ENCODE measurements around the gene ASIC2.

Gene ASIC2

DNA sequence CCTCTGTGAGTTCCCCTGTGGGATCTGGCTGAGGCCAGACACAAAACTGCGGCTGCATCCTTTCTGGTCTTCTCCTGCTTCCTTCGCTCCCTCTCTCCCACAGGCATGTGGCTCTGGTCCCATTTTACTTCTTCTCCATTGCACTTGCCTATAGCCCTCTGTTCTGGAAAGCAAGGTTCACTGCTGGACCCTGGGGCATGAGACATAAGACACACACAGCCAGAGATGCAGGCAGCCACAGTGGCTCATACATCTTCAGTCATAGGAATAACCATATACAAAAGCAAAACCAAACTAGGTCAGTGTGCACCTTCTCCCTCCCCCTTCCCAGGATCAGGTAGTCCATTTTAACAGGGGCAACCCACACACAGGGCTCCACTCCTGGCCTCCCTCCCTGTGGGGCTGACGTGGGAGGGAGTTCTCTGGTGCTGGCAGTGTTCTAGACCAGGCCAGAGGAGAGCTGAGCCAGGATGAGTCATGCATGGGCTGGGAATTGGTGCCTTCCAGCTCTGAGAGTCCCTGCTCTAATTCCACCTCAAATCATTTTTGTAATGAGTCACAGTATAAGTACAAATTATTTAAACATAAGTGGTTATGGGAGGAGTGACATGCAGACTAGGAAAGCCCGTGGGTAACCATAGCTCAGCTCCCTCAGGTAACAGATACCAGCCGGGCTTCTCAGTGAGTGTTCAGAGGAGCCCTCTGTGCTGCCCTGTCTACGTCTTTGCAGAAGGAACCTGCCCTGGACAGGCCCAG lies 58.0 kb downstream of the ASIC2 start:
- no peak overlapping the region for H3K27ac ChIP-seq
- no peak overlapping the region for H3K4me3 ChIP-seq
- no peak for TF ChIP-seq Cebpa-rat (IDR thresholded peaks at IDR 0.05)
- peaks cover under 1% of the 10 kb centered on the region; the same call in 1 of the 2 replicates for H4K20me1 ChIP-seq
- H3K36me3 ChIP-seq = peaks cover 6% of the 10 kb centered on the region; the same call in 1 of the 2 replicates
- no peaks in the 10 kb centered on the region for H3K9me3 ChIP-seq
- H3K27me3 ChIP-seq = no peaks in the 10 kb centered on the region
- no peak overlapping the region for H3K9ac ChIP-seq
- H3K4me2 ChIP-seq = no peak overlapping the region
- peaks cover 8% of the 10 kb centered on the region for H3K4me1 ChIP-seq

- no peak overlapping the region for H3K4me2 ChIP-seq
- H3K36me3 ChIP-seq = peaks cover 6% of the 10 kb centered on the region; the same call in 1 of the 2 replicates
- TF ChIP-seq Cebpa-rat (IDR thresholded peaks at IDR 0.05) = no peak
- H3K27me3 ChIP-seq = no peaks in the 10 kb centered on the region
- peaks cover 8% of the 10 kb centered on the region for H3K4me1 ChIP-seq
- H3K4me3 ChIP-seq = no peak overlapping the region
- H4K20me1 ChIP-seq = no peaks in the 10 kb centered on the region
- no peak overlapping the region for H3K9ac ChIP-seq
- H3K27ac ChIP-seq = no peak overlapping the region
- H3K9me3 ChIP-seq = no peaks in the 10 kb centered on the region
Measured at GRCh38 chr17:33234233-33234632, 58.9 kb downstream of the ASIC2 start.

DNA sequence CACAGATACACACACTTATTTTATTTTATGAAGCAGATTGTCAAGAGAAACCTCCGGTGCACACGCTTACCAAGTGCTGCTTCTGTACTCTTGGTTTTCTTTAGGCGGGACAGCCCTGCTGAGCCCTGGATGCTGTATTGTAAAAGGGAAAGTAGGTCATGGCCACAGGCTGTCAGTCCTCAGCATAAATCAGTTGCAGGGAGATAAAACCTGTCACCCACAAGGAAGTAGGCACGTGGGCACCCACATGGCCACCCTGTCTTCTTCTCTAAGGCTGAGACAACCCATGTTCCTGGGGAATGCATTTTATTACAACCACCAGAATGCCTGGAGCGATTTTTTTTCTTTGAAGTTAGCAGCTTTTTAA lies 59.3 kb downstream of the ASIC2 start:
- no peak overlapping the region for H3K4me2 ChIP-seq
- H3K4me3 ChIP-seq = no peak overlapping the region
- H3K27me3 ChIP-seq = no peaks in the 10 kb centered on the region
- H3K4me1 ChIP-seq = peaks cover 8% of the 10 kb centered on the region
- no peaks in the 10 kb centered on the region for H3K9me3 ChIP-seq
- H4K20me1 ChIP-seq = no peaks in the 10 kb centered on the region
- no peak for TF ChIP-seq Cebpa-rat (IDR thresholded peaks at IDR 0.05)
- peaks cover 6% of the 10 kb centered on the region; the same call in 1 of the 2 replicates for H3K36me3 ChIP-seq
- H3K9ac ChIP-seq = no peak overlapping the region
- H3K27ac ChIP-seq = no peak overlapping the region

- no peak overlapping the region for H3K4me2 ChIP-seq
- H3K4me3 ChIP-seq = no peak overlapping the region
- H3K4me1 ChIP-seq = peaks cover 8% of the 10 kb centered on the region
- no peaks in the 10 kb centered on the region for H3K9me3 ChIP-seq
- no peaks in the 10 kb centered on the region for H4K20me1 ChIP-seq
- no peak for TF ChIP-seq Cebpa-rat (IDR thresholded peaks at IDR 0.05)
- H3K9ac ChIP-seq = no peak overlapping the region
- no peaks in the 10 kb centered on the region for H3K27me3 ChIP-seq
- H3K36me3 ChIP-seq = no peaks in the 10 kb centered on the region
- H3K27ac ChIP-seq = no peak overlapping the region
Measured at GRCh38 chr17:33229499-33229898, 63.6 kb downstream of the ASIC2 start.

DNA sequence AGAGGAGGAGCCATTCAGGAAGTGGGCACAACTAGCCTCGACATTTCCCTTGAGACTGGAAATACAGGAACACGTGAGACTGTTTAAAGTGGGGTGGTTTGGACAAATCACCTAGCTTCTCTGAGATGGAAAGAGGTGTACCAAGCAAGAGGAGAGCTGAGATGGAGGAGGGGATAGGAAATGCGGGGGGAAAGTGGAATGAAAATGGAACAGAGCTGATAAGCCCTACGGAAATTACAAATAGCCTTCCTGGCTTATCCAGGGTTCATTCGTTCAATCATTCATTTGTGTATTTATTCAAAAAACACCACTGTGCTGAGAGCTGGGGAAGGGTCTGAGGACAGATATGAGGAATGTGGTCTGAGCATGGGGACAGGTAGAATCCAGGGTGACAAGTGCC lies 64.1 kb downstream of the ASIC2 start:
- Histone ChIP-seq H3K4me1 (peaks cover 3% of the 10 kb centered on the region), H4K20me1 (no peaks in the 10 kb centered on the region), H3K27me3 (no peaks in the 10 kb centered on the region), H3K27ac (no peak overlapping the region), H3K4me2 (no peak overlapping the region), H3K9ac (no peak overlapping the region), H3K36me3 (no peaks in the 10 kb centered on the region), H3K9me3 (no peaks in the 10 kb centered on the region), H3K4me3 (no peak overlapping the region)
- TF ChIP-seq Cebpa-rat (IDR thresholded peaks at IDR 0.05) = no peak

GRCh38 chr17:33228548-33228947 lies 64.5 kb downstream of the ASIC2 start:
- no peaks in the 10 kb centered on the region for H4K20me1 ChIP-seq
- H3K9me3 ChIP-seq = no peaks in the 10 kb centered on the region
- TF ChIP-seq Cebpa-rat (IDR thresholded peaks at IDR 0.05) = no peak
- H3K4me3 ChIP-seq = no peak overlapping the region
- H3K4me2 ChIP-seq = no peak overlapping the region
- no peak overlapping the region for H3K9ac ChIP-seq
- H3K27me3 ChIP-seq = no peaks in the 10 kb centered on the region
- H3K27ac ChIP-seq = no peak overlapping the region
- H3K36me3 ChIP-seq = no peaks in the 10 kb centered on the region
- H3K4me1 ChIP-seq = no peaks in the 10 kb centered on the region

DNA sequence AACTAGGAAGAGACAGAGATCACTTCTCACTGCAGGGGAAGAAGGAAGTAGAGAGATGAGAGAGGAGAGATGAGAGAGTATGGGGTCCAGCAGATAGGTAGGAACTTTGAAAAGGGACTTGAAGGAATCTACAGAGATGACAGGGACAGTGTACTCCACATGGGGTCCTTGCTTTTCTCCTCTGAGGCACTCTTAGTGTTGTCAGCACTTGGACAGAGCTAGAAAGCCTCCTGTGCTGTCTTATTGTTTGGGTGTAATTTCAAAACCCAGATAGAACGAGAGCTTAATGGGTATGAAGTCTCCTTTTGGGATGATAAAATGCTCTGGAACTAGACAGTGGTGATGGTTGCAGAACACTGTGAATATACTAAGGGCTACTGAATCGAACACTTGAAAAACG lies 65.2 kb downstream of the ASIC2 start:
- Histone ChIP-seq H3K9me3 (no peaks in the 10 kb centered on the region), H3K27me3 (no peaks in the 10 kb centered on the region), H3K4me3 (no peak overlapping the region), H3K4me1 (no peaks in the 10 kb centered on the region), H4K20me1 (no peaks in the 10 kb centered on the region), H3K9ac (no peak overlapping the region), H3K27ac (no peak overlapping the region), H3K4me2 (no peak overlapping the region), H3K36me3 (no peaks in the 10 kb centered on the region)
- TF ChIP-seq Cebpa-rat (IDR thresholded peaks at IDR 0.05) = no peak

- no peak overlapping the region for H3K4me3 ChIP-seq
- no peaks in the 10 kb centered on the region for H3K4me1 ChIP-seq
- H3K9ac ChIP-seq = no peak overlapping the region
- no peak overlapping the region for H3K27ac ChIP-seq
- TF ChIP-seq Cebpa-rat (IDR thresholded peaks at IDR 0.05) = no peak
- no peak overlapping the region for H3K4me2 ChIP-seq
- no peaks in the 10 kb centered on the region for H3K9me3 ChIP-seq
- H4K20me1 ChIP-seq = no peaks in the 10 kb centered on the region
- H3K36me3 ChIP-seq = no peaks in the 10 kb centered on the region
- no peaks in the 10 kb centered on the region for H3K27me3 ChIP-seq
Measured at GRCh38 chr17:33225994-33226393, 67.1 kb downstream of the ASIC2 start.

DNA sequence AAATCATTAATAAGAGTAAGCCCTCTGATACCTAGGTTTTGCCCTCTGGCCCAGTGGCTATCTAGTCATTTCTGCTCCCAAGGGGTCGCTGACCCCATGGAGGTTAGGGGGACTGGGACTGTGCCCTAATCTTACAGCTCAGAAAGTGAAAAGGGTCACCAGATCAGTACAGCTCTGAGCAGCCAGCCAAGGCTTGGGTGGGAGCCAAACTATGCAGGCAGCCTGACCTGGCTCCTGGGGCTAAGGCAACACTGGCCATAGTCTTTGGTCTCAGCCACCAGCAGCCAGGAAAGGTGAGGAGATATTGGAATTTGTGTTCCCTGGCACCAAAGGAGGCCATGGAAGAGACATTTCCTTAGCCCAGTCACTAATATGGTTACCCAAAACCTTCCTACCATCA lies 67.6 kb downstream of the ASIC2 start:
- no peak for TF ChIP-seq Cebpa-rat (IDR thresholded peaks at IDR 0.05)
- no peak overlapping the region for H3K4me2 ChIP-seq
- H3K9me3 ChIP-seq = no peaks in the 10 kb centered on the region
- no peaks in the 10 kb centered on the region for H3K27me3 ChIP-seq
- no peaks in the 10 kb centered on the region for H3K36me3 ChIP-seq
- H3K4me3 ChIP-seq = no peak overlapping the region
- H3K4me1 ChIP-seq = no peaks in the 10 kb centered on the region
- no peaks in the 10 kb centered on the region for H4K20me1 ChIP-seq
- H3K9ac ChIP-seq = no peak overlapping the region
- no peak overlapping the region for H3K27ac ChIP-seq

DNA sequence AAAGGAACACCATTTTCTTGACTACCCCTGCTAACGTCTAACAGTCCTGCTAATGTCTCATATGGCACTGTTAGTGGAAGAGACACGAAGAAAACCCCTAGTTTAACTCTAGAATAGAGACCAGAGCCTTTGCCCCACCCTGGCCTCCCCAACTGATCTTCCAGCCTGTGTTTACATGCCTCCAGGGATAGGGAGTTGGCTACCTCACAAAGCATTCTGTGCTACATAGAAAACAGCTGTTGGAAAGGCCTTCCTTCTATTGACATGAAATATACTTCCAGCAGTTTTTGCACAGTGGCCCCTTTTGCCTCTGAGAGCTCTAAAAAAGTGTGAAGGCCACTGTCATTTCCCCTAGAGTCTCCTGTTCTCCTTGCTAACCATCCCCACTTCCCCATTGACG lies 73.1 kb downstream of the ASIC2 start:
- H3K27ac ChIP-seq = no peak overlapping the region
- H3K27me3 ChIP-seq = no peaks in the 10 kb centered on the region
- no peaks in the 10 kb centered on the region for H3K9me3 ChIP-seq
- H3K4me1 ChIP-seq = peaks cover 13% of the 10 kb centered on the region
- TF ChIP-seq Cebpa-rat (IDR thresholded peaks at IDR 0.05) = no peak
- no peaks in the 10 kb centered on the region for H3K36me3 ChIP-seq
- H3K4me2 ChIP-seq = peak overlapping the region; percentile 3; the same call in 1 of the 2 replicates
- H3K4me3 ChIP-seq = no peak overlapping the region
- H4K20me1 ChIP-seq = no peaks in the 10 kb centered on the region
- no peak overlapping the region for H3K9ac ChIP-seq
